NCI-H2029 treated with DMSO at 0.1 percent for 48 hours (cell line): Measurements from ENCODE around the gene REC8.

Source experiments
- DNase-seq: peaks from one replicate; lab custom pipeline; 2025; lab: John Stamatoyannopoulos, UW

REC8 gene

DNA sequence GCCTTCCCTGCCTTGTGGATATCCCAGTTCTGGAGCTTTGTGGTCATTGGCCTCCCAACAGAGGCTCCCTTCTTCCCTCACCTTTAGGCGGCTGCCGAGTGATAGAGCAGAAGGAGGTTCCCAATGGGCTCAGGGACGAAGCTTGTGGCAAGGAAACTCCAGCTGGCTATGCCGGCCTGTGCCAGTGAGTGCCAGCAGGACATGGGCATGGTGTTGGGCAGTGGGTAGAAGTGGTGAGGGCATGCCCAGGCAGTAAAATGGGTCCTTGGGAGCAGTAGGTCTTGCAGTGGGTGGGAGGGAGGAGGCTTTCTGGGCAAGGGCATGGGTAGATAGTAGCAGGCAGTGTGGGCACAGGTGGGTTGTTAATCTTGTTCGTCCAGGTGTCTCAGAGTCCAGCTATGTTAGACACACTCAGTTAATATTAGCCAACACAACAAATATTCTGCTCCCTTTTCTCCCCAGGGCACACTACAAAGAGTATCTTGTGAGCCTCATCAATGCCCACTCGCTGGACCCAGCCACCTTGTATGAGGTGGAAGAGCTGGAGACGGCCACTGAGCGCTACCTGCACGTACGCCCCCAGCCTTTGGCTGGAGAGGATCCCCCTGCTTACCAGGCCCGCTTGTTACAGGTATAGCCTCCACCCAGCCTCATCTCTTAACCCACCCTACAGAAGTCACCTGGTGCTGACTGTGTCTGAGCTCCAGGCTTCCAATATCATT is 11.9 kb upstream of the REC8 start:
- DNase-seq: no peak

- DNase-seq: no peak
These were observed 11.4 kb upstream of the REC8 start for GRCh38 chr14:24160499-24160849.

DNA sequence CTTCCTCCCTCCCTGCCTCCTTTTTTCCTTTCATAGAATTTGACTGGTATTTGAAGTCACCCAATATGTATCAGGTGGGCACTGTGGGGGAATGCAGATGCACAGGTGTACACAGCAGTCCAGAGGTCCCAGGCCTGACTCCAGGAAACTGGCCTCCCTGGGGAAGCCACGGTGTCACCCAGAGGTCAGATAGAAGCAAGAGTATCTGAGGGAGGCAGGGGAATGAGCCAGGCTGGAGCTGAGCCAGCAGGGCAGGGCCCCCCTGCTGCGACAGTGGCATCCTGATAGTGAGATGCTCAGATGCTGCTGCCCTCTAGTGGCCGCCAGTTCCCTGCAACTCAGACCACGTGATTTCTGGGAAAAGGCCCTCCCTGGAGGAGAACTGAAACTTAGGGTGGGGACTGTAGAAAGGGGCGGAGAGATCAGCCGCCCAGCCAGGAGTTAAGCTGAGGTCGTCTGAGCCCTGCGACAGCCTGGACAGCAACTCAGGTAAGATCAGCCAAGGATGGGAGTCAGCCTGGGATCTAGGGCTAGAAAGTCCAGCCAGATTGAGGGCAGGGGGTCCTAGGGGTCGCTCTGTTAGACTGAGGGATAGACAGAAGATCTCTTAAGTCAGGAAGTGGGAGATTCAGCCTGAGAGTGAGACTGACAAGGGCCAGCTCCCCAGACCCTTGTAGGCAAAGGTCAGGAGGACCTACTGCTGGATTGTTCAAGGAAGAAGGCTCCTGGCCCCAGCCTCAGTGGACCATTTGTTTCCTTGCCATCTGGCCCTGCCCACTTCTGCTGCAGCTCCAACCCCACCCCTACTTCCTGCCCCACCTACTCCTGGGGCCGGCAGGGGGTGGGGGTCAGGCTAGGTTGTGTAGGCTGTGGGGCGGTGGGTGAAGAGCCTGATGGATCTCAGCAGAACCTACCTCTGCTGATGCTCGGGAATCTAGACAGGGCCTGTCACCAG is 10.8 kb upstream of the REC8 start, which contains the start of gene IRF9:
Gene IRF9, plus strand, starts transcription at position 416 of the 955 bp plus-strand sequence. CDS start 880 bp downstream, outside the sequence.
- peak; percentile 89 for DNase-seq

GRCh38 chr14:24162093-24162492 is 9.8 kb upstream of the REC8 start:
- DNase-seq: no peak

- DNase-seq: no peak
These were observed 7.3 kb upstream of the REC8 start for GRCh38 chr14:24164518-24164991.

DNA sequence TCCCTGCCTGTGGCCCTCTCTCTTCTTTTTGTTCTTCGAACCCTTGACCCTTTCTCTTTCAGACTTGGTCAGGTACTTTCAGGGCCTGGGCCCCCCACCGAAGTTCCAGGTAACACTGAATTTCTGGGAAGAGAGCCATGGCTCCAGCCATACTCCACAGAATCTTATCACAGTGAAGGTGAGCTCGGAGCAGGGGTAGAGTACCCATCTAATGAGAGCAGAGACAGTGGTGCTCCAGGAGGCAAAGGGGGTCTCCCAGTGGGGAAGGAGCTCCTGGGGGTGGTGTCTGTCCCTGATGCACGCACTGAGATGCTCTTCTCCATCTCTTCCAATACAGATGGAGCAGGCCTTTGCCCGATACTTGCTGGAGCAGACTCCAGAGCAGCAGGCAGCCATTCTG is 6.1 kb upstream of the REC8 start:
- no peak for DNase-seq

- DNase-seq: no peak
These were observed 4.3 kb upstream of the REC8 start for GRCh38 chr14:24167469-24168114.

GRCh38 chr14:24172261-24172860 is 481 bp downstream of the REC8 start:
- no peak for DNase-seq

- DNase-seq: no peak
These were observed 996 bp downstream of the REC8 start for GRCh38 chr14:24172871-24173281.

GRCh38 chr14:24176599-24176998 is 4.7 kb downstream of the REC8 start:
- no peak for DNase-seq

GRCh38 chr14:24177041-24177825 is 5.4 kb downstream of the REC8 start:
- no peak for DNase-seq

GRCh38 chr14:24177891-24178290 is 6.0 kb downstream of the REC8 start:
- no peak for DNase-seq

DNA sequence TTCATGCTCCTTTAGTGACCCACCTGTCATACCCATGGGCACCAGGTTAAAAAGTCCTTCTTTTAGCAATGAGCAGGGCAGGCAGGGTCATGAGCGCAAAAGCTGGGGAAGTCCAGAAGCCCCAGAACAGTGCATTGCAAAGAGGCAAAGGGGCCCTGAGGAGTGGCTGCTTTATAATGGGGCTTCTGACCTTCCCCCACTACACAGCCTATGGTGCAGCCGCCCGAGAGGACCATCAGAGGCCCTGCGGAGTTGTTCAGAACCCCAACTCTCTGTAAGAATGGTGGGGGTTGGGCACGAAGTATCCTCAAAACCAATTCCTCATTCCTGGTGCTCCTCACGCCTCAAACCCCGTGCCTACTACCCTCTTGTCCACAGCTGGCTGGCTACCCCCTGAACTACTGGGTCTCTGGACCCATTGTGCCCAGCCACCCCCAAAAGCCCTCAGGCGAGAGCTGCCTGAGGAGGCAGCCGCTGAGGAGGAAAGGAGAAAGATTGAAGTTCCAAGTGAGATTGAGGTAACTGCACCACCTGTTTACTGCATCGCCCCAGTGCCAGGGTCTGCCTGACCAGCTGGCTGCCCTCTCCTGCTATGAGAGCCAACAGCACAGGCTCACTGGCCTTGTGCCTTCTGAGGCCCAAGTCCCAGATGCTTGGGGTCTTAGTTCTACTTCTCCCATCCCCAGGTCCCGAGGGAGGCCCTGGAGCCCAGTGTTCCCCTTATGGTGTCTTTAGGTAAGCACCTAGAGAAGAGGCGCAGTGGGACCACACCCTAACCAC is 6.7 kb downstream of the REC8 start:
- no peak for DNase-seq

DNA sequence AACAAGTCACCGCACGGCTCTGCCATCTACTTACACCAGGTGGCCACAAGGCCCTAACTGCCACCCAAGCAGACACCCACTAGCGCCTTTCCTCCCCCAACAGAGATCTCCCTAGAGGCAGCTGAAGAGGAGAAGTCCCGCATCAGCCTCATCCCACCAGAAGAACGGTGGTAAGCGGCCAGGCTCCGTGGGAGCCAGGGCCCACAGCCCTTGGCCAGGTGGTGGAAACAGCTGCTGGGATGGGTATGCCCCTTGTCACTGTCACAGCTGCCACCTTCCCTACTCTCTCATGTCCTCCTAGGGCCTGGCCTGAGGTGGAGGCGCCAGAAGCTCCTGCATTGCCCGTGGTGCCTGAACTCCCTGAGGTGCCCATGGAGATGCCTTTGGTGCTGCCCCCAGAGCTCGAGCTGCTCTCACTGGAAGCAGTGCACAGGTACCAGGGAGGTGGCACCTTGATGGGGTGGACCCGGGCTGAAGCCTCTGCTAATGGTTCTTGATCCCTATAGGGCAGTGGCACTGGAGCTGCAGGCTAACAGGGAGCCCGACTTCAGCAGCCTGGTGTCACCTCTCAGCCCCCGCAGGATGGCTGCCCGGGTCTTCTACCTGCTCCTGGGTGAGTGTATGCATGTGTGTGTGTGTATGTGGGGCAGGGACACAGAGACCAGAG is 7.5 kb downstream of the REC8 start:
- no peak for DNase-seq

DNA sequence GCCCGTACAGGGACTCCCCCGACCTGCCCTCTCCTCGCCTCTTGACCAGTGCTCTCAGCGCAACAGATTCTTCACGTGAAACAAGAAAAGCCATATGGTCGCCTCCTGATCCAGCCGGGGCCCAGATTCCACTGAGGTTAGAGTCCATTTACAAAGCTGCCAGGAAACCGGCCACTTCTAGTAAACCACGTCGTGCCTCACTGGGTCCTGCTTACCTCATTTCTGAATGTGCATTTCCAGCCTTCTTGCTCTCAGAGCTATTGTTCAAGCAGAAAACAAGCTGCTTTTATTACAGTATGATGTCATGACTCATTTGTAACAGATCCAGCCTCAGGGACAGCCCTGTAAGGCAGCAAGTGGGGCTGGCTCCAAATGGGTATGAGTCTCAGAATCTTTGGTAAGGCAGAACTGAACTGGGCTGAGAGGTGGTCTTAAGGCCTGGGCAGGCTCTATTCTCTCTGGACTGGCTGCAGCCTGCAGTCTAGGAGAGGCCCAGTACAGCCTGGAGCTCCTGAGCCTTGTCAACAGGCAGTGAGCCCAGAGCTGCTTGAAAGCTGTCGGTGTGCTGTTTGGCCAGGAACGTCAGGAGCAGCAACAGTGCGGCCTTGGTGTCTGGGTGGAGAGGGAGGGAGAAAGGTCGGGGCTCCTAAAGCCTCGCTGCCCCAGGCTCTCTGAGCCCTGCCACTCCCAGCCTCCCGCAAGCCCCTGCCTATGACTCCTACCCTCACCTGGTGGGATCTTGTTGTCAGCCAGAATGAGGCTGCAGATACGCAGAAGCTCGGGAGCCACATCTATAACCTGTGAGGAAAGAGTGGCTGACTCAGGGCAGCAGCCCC is 8.3 kb downstream of the REC8 start:
- peak; percentile 21 for DNase-seq

DNA sequence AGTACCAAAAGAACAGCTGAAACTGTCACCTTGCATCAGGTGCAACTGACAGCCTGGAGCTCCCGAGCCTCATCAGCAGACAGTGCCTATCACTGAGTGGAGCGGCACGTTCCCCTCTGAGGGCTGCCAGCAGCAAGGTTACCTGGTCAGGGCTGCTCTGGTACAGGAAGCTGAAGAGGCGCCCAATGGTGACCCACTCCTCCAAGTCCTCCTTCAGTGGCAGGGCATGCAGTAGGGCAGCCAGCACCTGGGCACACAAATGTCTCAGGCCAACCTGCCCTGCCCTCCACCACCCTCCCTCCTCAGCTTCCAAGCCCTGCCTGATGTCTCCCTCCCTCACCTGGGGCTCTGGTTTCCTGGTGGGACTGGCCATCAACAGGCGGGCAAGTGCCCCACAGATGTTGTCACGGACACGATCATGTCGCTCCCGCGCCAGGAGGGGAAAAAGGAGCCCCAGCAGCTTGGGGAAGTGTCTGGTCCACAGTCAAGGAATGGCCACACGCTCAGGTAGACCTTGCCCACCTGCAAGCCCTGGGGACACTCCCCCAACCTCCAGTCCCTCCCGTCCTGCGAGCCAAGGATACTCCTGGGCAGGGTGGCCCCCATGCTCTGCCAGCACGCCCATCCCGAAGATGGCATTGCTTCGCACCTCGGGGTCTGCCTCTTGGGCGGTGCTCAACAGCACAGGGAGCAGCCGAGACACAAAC is 9.6 kb downstream of the REC8 start:
- DNase-seq: no peak

- DNase-seq: no peak
These were observed 10.4 kb downstream of the REC8 start for GRCh38 chr14:24182110-24182882.
